Activated CD4-positive, alpha-beta T cell treated with anti-CD3 and anti-CD28 coated beads, Interleukin-2, amount 10 ng/mL, durations not matched to agents 24 days and 14 days (primary cell): ENCODE results near the gene PITPNC1. TPM values are rescaled to one million over a fixed set of nuclear protein-coding genes. Genes with fewer than 3 reads are reported as not detected.

ENCODE experiments used
- DNase-seq: peaks from one replicate; pipeline ENCODE4 v3.0.0; 2022
- H3K27ac Mint-ChIP-seq: one replicate; pipeline ENCODE4 v1.8.0; 2022; ENCODE audit warnings: mild to moderate bottlenecking, mixed read lengths
- H3K27me3 Mint-ChIP-seq: one replicate; pipeline ENCODE4 v1.8.0; 2022; ENCODE audit warnings: mixed read lengths
- H3K36me3 Mint-ChIP-seq: one replicate; pipeline ENCODE4 v1.8.0; 2022; ENCODE audit warnings: low read depth, mild to moderate bottlenecking, mixed read lengths
- H3K4me1 Mint-ChIP-seq: one replicate; pipeline ENCODE4 v1.8.0; 2021; ENCODE audit warnings: mixed read lengths
- H3K4me3 Mint-ChIP-seq: one replicate; pipeline ENCODE4 v1.8.0; 2022; ENCODE audit warnings: mild to moderate bottlenecking, moderate library complexity, mixed read lengths
- H3K9me3 Mint-ChIP-seq: one replicate; pipeline ENCODE4 v1.8.0; 2021; ENCODE audit warnings: mixed read lengths
- intact Hi-C: fragments of 100-400 bp; cut with micrococcal nuclease; formaldehyde crosslinking; loops from one replicate; pipeline ENCODE4 v1.15.1; 2023
- total RNA-seq: library from RNA; stranded (reverse); gene quantifications from 2 replicates; pipeline ENCODE4 v1.2.3, GENCODE V29; 2022

Gene PITPNC1
- total RNA-seq, 1 donor from 2014 or later: 22.3 TPM

DNA sequence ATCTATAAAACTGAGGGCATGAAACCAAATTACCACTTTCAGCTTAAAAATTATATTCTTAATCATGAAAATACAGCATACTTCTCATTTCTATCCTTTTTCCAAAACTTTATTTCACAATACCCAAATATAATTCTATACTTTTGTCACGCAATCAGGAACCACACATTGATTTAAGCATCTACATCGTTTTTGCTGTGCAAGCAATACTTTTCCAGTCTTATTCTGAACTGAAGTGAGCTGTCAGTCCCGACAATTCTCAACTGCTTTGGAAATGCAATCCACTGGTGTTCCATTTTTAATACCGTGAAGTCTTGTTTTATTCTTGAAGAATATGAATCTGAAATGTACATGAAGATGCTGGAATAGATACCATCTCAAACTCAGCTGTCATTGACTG lies 280.5 kb downstream of the PITPNC1 start:
- H3K27me3 Mint-ChIP-seq: no peaks in the 10 kb centered on the region
- DNase-seq: no peak
- peaks cover 28% of the 10 kb centered on the region for H3K36me3 Mint-ChIP-seq
- intact Hi-C loops: no loop called here
- peaks cover 20% of the 10 kb centered on the region for H3K9me3 Mint-ChIP-seq
- H3K4me1 Mint-ChIP-seq: no peaks in the 10 kb centered on the region
- H3K27ac Mint-ChIP-seq: no peak overlapping the region
- no peak overlapping the region for H3K4me3 Mint-ChIP-seq

DNA sequence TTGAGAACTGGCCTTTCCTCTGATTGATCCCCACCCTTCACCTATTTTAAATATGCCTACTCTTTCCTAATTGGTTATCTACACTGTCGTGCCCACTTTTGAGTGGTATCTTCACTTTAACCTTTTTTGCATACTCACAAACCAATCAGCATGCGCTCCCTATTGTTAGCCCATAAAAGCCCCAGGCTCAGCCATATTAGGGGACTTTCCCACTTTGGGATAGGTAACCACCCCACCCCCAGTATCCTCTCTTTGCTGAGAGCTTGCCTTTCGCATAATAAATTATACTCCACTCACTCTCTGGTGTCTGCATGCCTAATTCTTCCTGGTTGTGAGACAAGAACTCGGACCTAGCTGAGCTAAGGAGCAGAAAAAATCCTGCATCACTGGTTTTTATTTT lies 281.2 kb downstream of the PITPNC1 start:
- H3K27ac Mint-ChIP-seq: no peak overlapping the region
- no peaks in the 10 kb centered on the region for H3K27me3 Mint-ChIP-seq
- no peaks in the 10 kb centered on the region for H3K4me1 Mint-ChIP-seq
- no peak overlapping the region for H3K4me3 Mint-ChIP-seq
- H3K9me3 Mint-ChIP-seq: peaks cover 20% of the 10 kb centered on the region
- no peak for DNase-seq
- intact Hi-C loops: no loop called here
- H3K36me3 Mint-ChIP-seq: peaks cover 26% of the 10 kb centered on the region

DNA sequence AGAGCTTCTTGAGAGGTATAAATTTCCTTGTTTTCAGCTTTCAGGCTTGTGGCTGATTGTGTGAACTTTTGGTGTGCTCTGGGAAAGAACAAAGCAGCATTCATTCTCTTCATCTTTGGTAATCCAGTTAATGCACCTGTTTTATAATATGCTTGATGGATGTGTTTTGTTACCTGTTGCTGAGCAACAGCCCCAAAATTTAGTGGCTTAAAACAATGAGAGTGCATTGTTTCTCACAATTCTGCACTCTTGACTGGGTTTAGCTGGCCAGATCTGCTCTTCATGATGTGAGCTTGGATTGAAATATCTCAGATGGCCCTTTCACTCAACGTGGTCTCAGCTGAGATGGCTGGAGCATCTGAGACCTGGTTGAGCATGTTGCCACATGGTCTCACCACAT lies 281.9 kb downstream of the PITPNC1 start:
- Mint-ChIP-seq H3K27me3 (no peaks in the 10 kb centered on the region), H3K27ac (no peak overlapping the region), H3K9me3 (peaks cover 20% of the 10 kb centered on the region), H3K4me3 (no peak overlapping the region), H3K36me3 (peaks cover 25% of the 10 kb centered on the region), H3K4me1 (no peaks in the 10 kb centered on the region)
- DNase-seq: no peak
- intact Hi-C loops: no loop called here

DNA sequence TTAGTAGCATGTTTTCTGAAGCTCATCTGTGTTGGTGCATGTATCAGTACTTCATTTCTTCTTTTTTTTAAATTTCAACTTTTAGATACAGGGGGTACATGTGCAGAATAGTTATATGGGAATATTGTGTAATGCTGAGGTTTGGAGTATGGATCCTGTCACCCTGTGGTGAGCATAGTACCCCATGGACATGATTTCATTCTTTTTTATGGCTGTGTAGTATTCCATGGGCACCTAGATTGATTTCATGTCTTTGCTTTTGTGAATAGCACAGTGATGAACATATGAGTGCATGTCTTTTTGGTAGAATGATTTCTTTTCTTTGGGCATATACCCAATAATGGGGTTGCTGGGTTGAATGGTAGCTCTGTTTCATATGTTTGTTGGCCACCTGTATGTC lies 285.6 kb downstream of the PITPNC1 start:
- H3K27me3 Mint-ChIP-seq: no peaks in the 10 kb centered on the region

DNA sequence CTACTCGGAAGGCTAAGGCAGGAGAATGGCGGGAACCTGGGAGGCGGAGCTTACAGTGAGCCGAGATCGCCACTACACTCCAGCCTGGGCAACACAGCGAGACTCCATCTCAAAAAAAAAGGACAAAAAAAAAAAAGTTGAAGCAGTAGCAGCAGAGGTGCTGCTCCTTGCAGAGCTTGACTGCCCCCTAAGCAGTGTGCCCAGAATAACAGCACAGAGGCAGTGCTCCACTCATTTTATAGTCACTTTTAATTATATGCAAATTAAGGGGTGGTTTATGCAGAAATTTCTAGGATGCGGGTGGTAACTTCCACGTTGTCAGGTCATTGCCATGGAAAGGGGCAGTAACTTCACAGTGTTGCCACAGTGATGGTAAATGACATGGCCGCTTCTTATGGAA lies 286.4 kb downstream of the PITPNC1 start:
- intact Hi-C loops: no loop called here
- Mint-ChIP-seq H3K27me3 (no peaks in the 10 kb centered on the region), H3K36me3 (peaks cover 25% of the 10 kb centered on the region), H3K4me1 (no peaks in the 10 kb centered on the region), H3K4me3 (no peak overlapping the region), H3K27ac (no peak overlapping the region), H3K9me3 (peaks cover 14% of the 10 kb centered on the region)
- DNase-seq: no peak

More for the DNA sequence above, 285.6 kb downstream of the PITPNC1 start:
- H3K9me3 Mint-ChIP-seq: peaks cover 18% of the 10 kb centered on the region
- intact Hi-C loops: no loop called here
- DNase-seq: no peak
- H3K36me3 Mint-ChIP-seq: peaks cover 23% of the 10 kb centered on the region
- no peak overlapping the region for H3K4me3 Mint-ChIP-seq
- no peaks in the 10 kb centered on the region for H3K4me1 Mint-ChIP-seq
- H3K27ac Mint-ChIP-seq: no peak overlapping the region

DNA sequence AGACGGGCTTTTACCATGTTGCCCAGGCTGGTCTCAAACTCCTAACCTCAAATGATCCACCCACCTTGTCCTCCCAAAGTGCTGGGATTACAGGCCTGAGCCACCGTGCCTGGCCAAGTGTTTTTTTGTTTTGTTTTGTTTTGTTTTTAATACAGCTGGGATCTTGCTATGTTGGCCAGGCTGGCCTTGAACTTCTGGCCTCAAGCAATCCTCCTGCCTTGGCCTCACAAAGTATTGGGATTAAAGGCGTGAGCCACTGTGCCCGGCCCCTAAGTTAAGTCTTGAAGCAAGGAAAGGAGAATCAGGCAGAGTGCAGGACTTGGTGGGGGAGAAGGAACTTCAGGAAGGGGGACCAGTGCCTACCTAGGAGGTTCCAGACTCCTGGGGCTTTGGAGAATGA lies 288.9 kb downstream of the PITPNC1 start:
- Mint-ChIP-seq H3K4me1 (no peaks in the 10 kb centered on the region), H3K27me3 (no peaks in the 10 kb centered on the region), H3K4me3 (no peak overlapping the region), H3K36me3 (peaks cover 19% of the 10 kb centered on the region), H3K9me3 (peaks cover 3% of the 10 kb centered on the region), H3K27ac (no peak overlapping the region)
- intact Hi-C loops: no loop called here
- DNase-seq: no peak

DNA sequence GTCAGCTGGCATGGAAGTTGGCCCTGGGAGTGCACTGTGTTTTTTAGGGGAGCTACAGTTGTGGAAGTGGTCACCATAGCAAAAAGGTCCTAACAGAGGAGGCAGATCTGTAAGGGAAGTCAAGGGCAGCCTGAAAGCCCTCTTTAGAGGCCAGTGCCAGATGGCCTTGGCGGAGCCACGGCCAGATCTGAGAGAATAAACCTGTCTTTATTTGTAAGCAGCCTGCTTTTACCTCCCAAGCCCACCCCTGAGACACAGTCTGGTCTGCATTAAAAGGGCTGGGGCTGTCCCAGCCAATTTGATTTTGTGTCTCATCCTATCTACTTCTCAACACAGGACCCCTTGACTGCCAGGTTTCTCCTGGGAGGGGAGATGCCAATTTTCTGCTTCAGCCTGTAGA lies 289.6 kb downstream of the PITPNC1 start:
- Mint-ChIP-seq H3K4me3 (no peak overlapping the region), H3K27me3 (no peaks in the 10 kb centered on the region), H3K36me3 (peaks cover 14% of the 10 kb centered on the region), H3K4me1 (no peaks in the 10 kb centered on the region), H3K27ac (no peak overlapping the region), H3K9me3 (peaks cover 3% of the 10 kb centered on the region)
- intact Hi-C loops: no loop called here
- DNase-seq: no peak

DNA sequence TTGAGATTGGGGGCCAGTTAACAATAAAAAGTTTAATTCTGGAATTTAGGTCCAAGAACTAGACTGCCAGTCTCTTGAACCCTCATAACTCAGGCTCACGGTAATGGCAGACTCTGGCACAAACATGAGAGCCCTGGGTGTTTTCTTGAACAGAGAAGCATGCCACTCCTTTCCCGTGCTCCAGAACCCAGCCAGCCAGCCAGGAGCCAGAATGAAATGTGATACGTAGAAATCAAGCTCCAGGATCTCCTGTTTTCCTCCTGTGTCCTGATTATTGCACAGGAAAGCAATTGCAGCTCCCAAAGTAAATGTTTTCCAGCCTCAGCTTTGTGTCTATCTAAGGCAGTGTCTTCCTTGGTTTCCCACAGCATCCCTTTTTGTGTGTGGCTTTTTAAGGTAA lies 294.4 kb downstream of the PITPNC1 start:
- intact Hi-C loops: no loop called here
- no peak overlapping the region for H3K4me3 Mint-ChIP-seq
- peaks cover 10% of the 10 kb centered on the region for H3K36me3 Mint-ChIP-seq
- no peak for DNase-seq
- no peak overlapping the region for H3K27ac Mint-ChIP-seq
- H3K27me3 Mint-ChIP-seq: no peaks in the 10 kb centered on the region
- H3K4me1 Mint-ChIP-seq: no peaks in the 10 kb centered on the region
- H3K9me3 Mint-ChIP-seq: peaks cover 3% of the 10 kb centered on the region

DNA sequence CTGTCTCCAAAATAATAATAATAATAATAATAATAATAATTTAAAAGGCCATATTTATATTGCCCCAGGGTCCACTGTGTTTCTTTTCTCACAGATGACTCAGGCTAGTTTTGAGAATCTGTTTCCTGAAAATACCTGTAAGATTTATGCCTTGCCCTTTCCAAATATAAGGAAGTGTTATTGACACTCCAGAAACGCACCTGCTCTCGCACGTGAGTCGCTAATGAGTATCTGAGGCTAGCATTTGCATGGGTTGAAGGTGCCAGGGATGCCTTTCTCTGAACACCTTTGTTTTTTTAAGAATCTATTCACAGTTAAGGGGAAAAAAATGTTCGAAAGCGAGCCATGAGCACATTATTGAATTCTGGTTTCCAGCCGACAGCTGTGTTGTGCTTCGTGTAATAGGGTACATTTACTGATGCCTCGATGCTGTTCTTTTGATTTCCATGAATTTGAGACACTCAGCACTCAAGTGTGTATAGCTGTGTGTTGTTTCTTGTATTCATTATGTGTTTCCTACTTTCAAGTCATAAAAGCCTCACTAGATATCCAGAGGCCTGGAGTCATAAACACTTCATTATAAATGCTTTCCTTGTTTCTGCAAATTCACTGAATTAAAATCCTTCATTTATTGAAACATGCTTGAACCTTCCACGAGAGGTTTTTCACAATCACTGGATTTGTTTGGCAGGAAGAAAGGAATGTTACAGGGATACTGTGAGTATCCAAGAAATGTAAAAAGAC lies 295.7 kb downstream of the PITPNC1 start:
- H3K4me3 Mint-ChIP-seq: no peak overlapping the region
- H3K4me1 Mint-ChIP-seq: no peaks in the 10 kb centered on the region
- H3K36me3 Mint-ChIP-seq: peaks cover 10% of the 10 kb centered on the region
- intact Hi-C loops: no loop called here
- peaks cover 3% of the 10 kb centered on the region for H3K9me3 Mint-ChIP-seq
- H3K27me3 Mint-ChIP-seq: no peaks in the 10 kb centered on the region
- no peak overlapping the region for H3K27ac Mint-ChIP-seq
- DNase-seq: no peak

DNA sequence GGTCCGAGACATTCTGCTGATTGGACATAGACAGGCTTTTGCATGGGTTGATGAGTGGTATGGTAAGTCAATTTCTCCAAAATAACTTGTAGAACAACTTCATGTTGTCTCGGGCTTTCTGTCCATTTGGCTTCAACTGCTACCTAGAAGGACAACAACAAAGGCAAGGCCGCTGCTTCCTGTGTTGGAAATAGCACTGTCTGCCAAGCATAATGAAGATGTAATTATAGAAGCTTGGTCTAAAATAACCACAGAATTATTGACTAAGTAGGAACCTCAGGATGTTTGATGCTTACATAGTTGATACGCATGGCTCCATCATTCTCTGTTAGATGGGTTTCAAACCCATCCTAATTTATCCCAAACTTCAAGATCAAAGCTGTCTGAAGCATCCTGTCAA lies 298.4 kb downstream of the PITPNC1 start:
- DNase-seq: no peak
- Mint-ChIP-seq H3K27ac (no peak overlapping the region), H3K9me3 (no peaks in the 10 kb centered on the region), H3K4me1 (no peaks in the 10 kb centered on the region), H3K27me3 (no peaks in the 10 kb centered on the region), H3K36me3 (peaks cover 5% of the 10 kb centered on the region), H3K4me3 (no peak overlapping the region)
- intact Hi-C loops: no loop called here

DNA sequence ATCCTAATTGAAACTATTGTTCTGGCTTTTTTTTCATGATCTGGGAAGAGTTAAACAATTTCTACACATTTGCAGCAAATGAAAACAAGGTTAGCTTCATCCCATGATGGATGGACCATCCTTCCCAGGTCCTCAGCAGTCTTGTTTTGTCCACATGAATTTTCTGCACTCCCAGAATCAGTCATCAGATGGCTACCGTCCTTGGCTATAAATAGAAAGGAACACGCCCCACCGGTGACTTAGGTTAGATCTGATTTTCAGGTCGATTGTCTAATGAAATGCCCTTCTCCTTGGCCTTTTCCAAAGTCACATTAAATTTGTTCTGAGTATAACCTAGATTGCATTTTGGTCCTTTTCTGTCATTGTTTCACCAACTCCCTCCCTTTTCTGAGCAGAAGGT lies 299.2 kb downstream of the PITPNC1 start:
- H3K9me3 Mint-ChIP-seq: no peaks in the 10 kb centered on the region
- H3K27ac Mint-ChIP-seq: no peak overlapping the region
- DNase-seq: no peak
- no peak overlapping the region for H3K4me3 Mint-ChIP-seq
- intact Hi-C loops: no loop called here
- H3K4me1 Mint-ChIP-seq: no peaks in the 10 kb centered on the region
- H3K36me3 Mint-ChIP-seq: peaks cover 4% of the 10 kb centered on the region
- no peaks in the 10 kb centered on the region for H3K27me3 Mint-ChIP-seq

DNA sequence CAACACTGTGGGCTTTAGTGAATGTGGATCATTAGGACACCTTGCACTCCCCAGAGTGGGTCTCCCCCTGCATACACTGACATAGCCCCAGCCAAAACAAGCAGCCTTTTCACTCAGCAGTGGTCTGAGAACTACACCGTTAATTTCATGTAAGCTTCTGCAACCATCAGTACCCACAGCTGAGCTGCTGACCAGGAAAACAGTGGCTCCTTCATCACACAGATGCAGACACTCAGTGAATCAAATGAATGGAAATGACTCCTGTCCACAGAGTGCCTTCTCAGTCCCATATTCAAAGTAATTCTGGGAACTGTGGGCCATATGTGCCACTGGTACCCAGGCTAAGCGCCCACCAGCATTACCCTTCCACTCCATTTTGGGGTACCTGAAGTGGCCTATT lies 301.3 kb downstream of the PITPNC1 start:
- peaks cover 5% of the 10 kb centered on the region for H3K36me3 Mint-ChIP-seq
- H3K27me3 Mint-ChIP-seq: no peaks in the 10 kb centered on the region
- intact Hi-C loops: no loop called here
- H3K4me3 Mint-ChIP-seq: no peak overlapping the region
- H3K9me3 Mint-ChIP-seq: no peaks in the 10 kb centered on the region
- DNase-seq: no peak
- no peak overlapping the region for H3K27ac Mint-ChIP-seq
- H3K4me1 Mint-ChIP-seq: no peaks in the 10 kb centered on the region

DNA sequence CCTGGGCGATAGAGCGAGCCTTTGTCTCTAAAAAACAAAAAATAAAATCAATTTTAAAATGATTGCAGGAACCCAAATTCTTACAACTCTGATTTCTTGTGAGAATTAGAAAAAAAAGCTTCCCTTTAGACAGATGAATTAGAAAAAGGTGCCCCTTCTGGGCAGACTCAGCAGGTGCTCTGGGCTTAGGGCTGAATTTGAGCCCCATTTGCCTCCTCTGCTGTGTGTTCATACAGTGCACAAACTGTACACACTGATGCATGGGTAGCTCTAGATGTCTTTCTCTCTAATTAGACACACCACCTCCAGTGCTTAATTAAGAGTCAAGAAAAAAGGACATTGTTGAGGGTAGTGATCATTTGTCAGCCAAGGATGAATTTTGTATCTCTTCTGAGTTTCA lies 302.1 kb downstream of the PITPNC1 start:
- H3K9me3 Mint-ChIP-seq: no peaks in the 10 kb centered on the region
- H3K27me3 Mint-ChIP-seq: no peaks in the 10 kb centered on the region
- no peak for DNase-seq
- H3K4me1 Mint-ChIP-seq: no peaks in the 10 kb centered on the region
- intact Hi-C loops: no loop called here
- peaks cover 5% of the 10 kb centered on the region for H3K36me3 Mint-ChIP-seq
- H3K4me3 Mint-ChIP-seq: no peak overlapping the region
- no peak overlapping the region for H3K27ac Mint-ChIP-seq

DNA sequence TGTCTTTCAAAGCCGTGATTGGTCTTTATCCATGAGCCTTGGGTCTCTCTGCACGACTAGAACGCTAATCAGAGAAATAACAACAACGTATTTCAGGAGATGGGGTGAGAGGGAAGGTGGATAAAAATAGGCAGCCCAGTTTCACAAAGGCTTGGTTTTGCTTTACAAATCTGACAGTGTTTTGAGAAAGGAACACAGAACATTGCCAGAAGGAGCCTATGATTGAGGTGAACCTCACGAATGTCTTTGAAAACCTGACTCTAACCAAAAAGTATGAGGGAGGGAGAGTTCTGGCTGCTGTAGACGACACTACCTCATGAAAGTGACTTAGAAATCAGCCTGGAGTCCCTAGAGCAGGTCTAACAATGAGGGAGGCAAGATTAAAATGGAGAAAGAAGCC lies 302.6 kb downstream of the PITPNC1 start:
- Mint-ChIP-seq H3K4me3 (no peak overlapping the region), H3K4me1 (no peaks in the 10 kb centered on the region), H3K27ac (no peak overlapping the region), H3K27me3 (no peaks in the 10 kb centered on the region), H3K36me3 (peaks cover 5% of the 10 kb centered on the region), H3K9me3 (no peaks in the 10 kb centered on the region)
- DNase-seq: no peak
- intact Hi-C loops: no loop called here
